Stimulated activated CD4-positive, alpha-beta T cell treated with anti-CD3 and anti-CD28 coated beads, Interleukin-1b, Interleukin-23, amount 100 ng/mL, for 4 hours (primary cell): ENCODE measurements around the gene RBBP5.

Source experiments
- DNase-seq, 2 donors: peaks; one replicate each; pipeline ENCODE4 v3.0.0-alpha.2; 2020; ENCODE audit warnings: low read depth in 2 of 2

The RBBP5 gene

DNA sequence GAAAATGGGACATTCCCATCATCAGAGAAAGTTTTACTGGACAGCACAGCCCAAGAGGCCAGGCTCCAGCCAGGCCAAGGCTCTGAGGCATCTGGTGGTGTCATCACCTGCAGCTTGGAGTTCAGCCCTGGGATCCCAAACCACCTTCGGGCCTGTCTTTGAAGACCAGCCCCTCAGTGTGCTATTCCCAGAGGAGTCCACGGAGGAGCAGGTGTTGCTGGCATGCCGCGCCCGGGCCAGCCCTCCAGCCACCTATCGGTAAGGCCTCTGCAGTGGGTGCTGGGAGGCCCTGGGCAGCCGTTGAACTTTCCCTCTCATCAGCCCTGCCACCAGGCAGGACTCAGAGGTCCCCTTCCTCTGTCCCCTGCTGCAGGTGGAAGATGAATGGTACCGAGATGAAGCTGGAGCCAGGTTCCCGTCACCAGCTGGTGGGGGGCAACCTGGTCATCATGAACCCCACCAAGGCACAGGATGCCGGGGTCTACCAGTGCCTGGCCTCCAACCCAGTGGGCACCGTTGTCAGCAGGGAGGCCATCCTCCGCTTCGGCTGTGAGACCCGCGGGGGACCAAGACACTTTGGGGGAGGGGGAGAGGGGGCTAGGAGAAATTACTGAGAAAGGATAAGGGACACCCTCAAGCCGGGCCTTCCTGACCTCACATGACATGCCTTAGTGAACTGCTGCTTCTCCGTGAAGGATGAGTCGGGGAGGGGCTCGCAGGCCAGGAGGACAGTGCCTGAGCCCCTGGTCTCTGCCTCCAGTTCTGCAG, 63.8 kb downstream of the RBBP5 start:
- no peak for DNase-seq

DNA sequence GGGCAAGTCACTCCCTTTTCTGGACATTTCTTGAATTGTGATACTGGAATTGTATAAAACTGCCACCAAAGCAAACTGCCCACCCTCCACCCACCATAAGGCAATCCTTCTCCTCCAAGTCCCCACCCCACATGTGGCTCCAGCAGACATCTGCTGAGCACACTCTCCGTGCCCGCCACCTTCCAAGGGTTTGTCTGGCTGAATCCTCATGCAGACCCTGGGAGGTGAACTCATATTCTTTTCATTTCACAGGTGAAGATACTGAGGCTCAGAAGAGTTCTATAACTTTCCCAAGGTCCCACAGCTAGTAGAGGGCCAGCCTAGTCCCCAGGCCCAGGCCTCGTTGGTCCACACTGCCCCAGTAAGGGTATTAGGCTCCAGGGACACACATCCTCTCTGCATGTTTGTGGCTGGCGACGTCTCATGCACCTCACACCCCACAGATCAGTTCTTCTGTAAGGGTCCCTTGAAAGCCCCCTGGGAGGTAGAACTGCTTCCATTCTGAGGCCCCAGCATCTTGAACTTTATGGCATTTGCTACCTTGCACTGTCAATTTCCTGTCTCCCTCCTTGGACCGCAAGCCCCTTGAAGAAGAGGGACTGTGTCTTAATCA, 64.7 kb downstream of the RBBP5 start:
- DNase-seq: no peak

DNA sequence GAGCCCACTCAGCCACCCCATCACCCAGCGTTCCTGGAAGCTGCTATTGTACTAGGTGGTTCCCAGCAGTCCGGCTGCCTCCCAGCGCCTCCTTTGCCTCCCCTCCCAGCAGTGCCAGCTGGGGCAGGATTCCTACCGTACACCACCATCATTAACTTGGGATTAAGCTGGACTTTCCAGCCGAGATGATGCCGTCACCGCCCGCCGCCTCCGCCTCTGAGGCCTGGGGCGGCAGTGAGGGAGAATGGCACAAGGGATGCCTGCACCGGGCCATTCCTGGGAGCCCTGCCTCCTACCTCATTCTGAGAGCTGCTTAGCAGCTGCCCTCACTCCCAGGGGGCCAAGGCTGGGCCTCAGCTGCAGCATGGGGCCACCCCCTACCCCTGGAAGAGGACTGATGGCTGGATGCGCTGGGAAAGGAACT, 65.6 kb downstream of the RBBP5 start:
- no peak for DNase-seq

DNA sequence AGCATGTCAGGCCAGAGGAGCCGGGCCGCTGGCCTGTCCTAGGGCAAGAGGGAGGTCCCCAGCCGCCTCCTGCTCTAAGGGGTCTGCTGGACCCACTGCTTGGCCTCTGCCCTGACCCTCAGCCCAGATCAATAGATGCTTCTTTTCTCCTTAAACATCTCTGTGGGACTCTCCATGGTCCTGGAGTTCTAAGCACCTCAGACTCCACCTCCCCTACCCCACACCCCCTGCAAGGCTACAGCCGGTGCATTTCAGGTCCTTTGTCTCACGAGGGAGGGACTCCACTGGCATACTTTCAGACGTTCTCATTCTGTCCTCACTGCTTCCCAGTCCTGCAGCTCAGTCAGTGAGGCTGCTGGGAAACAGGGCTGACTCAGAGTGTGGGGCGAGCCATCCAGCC, 67.8 kb downstream of the RBBP5 start:
- no peak for DNase-seq

DNA sequence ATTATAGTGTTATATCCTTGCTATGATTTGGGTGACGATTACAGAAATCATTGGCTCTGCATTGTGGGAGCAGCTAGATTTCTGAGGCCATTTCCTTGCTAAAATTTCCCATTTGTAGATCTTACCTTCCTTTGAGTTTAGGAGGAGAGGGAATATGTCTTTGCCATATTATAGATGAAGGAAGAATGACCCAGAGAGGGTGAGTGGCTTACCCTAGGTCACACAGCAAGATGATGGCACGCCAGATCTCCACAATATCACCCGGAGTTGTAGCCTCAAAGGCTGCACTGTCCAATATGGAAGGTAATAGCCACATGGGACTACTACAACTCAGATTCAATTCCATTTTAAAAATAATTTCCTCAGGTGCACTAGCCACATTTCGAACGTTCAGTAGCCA, 68.5 kb downstream of the RBBP5 start:
- no peak for DNase-seq

DNA sequence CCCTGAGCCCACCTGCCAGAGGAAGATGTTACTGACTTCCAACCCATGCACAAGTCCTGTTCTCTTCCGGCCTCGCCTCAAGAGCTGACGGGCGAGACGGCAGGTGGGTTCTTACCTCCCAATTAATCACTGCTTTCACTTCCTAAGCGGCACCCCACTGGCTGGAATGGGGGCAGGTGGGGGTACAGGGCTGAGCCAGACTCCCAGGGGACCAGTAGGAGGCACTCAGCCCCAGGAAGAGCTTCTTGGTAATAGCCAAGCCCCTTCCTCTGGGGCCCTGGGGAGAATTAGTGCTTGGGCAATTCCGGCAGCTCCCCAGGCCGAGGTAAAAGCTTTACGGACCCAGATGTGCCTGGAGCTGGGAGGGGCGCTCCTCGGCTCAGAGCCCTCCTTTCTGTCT, 69.1 kb downstream of the RBBP5 start:
- no peak for DNase-seq

DNA sequence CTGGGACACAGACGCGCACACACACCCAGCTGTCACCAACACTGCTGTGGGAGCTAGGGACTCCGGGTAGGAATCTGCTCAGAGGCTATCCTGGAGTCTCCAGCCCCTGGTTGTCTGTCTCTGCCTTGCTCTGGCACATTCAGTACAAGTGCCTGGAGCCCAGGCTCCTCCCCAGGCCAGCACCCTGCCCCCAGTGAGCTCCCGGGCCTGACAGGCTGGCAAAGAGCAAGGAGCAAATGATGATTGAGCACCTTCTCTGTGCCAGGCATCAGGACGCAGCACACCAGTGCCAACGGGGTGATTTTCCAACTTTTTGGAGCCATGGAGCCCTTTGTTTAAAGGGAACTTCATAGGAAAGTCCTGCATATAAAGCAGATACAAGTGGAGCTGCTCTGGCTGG, 72.3 kb downstream of the RBBP5 start:
- DNase-seq: no peak

DNA sequence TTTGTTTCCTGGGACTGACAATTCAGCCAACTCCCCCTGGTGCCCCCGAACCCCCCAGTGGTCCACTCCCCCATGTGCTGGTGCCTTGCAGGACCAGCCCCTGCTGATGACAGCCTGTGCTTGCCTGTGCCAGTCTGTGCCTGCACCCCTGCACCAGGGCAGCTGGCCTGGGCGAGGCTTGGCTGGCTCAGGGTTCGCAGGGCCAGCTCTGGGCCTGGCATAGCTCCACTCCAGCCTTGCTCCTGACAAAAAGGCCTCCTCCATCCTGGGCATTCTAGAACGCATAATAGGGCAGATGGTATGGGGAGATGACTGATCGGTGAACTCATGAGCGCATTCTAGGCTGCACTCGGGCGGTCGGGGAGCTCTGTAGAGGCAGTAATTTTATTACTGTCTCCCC, 73.4 kb downstream of the RBBP5 start:
- no peak for DNase-seq

DNA sequence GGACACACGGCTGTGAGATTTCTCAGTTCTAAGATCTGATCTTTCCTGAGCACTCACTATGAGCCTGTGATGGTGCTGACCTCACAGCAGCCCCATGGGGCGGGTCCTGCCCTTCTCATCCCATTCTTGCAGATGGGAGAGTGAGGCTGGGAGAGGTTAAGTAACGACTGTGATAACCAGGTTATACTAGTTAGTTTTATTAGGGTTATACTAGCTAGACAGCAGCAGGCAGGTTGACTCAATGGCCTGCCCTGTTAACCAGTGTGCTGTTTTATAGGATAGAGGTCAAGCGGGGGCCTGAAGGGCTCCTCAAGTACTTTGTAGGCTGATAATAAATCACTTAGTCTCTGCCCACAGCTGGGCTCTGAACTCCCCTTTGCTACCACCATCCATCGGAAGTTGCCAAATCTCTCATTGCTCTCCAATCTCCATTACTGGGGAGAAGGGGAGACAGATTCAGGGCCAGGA, 74.0 kb downstream of the RBBP5 start:
- DNase-seq: no peak

DNA sequence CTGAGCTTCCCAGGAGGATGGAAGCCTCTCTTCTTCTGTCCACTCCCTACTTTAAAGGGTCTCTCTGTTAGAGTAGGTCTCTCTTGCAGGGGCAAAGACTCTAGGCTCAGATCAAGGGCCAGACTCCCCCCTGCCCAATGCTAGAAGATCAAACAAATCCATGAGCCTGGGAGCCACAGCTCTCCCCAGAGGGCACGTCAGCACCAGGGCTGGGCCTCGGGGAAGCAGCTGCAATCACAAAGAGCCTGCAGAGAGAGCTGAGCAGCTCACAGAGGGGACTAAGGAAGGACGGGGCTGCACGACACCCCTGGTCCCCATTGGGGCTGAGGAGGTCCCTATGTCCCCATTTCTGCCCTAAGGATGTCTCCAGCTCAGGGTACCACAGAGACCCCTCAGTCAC, 74.9 kb downstream of the RBBP5 start:
- DNase-seq: no peak

DNA sequence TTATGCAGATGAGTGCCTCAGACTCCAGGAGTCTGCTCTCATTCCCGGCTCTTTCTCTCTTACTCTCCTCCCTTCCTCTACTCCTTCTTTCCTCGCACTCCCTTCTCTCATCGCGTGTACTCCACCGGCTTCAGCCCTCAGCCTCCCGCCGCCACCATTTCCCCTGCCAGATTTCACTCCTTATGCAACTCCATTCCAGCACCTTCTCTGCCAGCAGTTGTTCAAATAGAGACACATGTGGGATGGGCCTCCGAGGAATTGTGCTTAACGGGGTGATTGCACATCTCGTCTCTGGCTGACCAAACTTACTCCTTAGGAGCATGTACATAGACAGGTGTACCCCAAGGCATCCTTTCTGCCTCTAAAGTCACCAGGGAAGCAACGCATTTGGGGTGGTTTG, 76.6 kb downstream of the RBBP5 start:
- DNase-seq: no peak

DNA sequence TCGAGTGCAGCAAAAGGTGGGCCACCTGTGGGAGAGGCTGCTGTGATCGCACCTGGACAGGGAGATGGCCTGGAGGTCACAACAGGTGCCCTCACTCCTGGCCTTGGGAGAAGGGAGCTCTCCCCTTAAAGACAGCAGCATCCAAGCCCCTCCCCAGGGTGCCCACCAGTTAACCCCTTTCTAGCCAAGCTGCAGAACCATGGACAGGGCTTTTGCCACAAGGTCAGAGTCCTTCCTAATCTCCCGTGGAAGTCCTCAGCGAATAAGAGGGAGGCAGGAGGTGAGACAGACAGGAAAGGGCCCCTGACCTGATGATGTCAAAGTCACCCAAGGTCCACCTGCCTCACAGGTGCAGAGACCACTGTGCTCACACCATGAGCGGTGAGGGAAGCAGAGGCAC, 77.0 kb downstream of the RBBP5 start:
- no peak for DNase-seq

DNA sequence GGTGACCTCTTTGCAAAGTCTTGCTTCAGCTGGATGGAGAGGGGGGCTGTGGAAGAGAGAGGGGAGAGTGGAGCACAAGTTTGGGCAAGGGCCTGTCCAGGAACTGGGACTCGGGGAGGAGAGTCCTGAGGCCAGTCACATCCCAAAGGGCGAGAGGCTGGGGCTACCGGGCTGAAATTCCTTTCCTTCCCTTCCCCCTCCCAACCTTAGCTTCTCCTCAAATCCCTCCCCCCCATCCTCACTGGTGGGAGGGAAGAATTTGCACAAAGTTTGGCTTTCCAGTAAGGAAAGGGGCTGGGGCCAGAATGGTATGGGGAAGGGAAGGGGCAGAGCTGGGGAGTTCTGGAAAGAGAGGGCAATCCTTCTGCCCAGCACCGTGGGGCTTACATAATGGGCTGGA, 77.9 kb downstream of the RBBP5 start:
- DNase-seq: no peak

DNA sequence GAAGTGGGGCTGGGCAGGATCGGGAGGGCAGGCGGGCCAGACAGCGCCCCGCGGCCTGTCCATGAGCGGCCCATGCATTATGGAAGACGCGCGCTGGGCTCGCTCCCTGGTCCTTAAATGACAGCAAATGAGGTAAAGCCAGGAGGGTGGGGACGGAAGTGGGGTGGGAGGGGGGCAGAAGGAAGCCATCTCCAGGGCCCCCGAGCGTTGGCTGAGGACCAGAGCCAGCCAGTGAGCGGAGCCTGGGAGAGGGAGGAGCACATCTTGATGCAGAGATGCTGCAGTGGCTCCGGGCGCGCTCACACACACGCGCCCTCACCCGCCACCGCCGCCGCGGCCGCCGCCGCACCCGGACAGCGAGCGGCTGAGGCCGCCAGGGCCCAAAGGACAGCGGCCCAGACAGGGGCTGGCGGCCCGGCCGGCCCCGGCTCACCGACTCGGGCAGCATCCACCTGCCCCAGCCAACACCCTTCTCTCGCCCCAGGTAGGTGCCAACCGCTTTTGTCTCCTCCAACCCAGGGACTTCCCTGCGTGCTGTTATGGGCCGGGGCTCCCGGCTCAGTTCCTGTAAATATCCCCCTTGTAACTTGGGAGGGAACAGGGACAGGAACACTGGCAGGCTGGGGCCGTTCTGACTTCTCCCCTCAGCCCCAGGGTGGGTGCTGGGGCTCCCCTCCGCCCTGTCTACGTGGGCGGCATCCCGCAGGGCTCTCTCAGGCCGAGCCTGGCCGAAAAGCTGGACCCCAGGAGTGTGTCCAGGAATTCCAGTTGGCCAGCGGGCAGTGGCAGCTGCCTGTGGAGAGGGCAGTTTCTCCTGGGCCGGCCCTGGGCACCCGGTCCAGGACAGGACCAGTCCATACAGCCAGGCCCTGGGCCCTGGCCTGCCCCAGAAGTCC, 78.6 kb downstream of the RBBP5 start, which contains the start of gene CNTN2:
CNTN2 (plus strand) TSS at position 302 of the 896 bp plus-strand sequence. CDS start 9,974 bp downstream, outside the sequence.
- no peak for DNase-seq

DNA sequence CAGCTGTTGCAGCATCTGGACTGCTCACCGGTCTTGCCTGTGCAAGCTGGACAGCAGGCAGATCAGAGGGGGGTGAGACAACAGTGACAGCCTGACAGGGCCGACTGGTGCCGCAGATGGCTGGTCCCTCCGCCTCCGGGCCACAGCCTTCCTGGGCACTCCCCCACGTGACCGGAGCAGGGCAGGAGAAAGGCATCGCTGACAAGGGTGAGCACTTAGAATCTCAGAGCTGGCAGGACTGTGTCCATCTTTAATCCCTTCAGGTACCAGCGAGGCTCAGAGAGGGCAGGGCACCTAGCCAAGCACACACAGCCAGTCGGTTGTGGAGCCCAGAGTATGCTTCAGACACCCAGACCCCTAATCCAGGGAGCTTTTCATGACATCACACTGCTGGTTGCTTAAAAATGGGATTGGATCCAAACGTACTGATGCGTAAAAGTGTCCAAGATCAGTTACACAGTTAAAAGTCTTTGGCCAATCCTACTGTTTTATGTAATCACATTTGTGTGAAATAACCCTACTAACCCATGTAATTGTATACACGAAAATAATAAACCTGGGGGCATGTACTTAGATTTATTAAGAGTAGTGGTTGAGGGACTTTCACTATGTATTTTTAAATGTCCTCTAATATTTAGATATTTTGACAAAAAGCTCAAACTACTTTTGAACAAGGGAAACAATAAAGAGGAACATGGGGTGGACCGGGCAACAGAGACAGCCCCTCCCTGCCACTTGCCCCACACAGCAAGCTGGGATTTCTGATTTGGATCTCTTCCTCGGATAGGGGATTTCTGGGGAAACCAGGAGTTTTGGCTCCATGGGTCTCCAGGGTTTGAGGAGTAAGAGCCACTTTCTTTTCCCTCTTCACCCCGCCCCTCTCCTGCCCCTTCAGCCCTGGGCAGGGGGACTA, 79.5 kb downstream of the RBBP5 start:
- DNase-seq: no peak

DNA sequence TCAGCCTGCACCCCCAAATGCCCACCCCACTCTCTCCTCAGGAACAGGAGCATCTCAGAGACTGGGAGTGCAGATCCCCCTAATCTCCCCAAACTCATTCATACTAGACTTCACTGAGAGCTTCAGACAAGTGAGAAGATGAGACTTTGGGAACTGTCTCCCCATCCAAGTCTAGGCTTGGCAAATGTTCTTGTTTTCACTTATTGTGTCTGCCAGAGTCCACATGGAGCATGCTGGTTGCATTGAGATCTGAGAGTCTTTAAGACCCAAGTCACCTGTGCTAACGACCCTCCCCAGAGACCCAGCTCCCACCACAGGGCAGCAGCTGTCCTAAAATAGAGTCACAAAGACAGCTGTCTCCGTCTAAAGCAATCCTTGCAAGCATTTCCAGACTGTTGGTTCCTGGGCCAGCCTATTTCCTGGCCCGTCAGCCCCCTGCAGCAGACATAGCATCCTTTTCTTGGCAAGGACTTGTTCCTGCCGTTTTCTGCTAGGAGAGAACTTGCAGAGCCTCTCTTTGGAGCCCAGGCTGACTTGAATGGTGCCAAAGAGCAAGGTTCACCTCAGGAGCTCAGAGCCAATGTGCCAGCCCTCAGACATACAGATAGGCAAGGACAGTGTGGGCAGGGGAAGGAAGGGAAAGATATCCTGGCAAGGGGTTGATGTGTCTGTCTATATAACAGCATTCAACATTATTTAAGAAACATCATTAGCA, 80.6 kb downstream of the RBBP5 start:
- no peak for DNase-seq

DNA sequence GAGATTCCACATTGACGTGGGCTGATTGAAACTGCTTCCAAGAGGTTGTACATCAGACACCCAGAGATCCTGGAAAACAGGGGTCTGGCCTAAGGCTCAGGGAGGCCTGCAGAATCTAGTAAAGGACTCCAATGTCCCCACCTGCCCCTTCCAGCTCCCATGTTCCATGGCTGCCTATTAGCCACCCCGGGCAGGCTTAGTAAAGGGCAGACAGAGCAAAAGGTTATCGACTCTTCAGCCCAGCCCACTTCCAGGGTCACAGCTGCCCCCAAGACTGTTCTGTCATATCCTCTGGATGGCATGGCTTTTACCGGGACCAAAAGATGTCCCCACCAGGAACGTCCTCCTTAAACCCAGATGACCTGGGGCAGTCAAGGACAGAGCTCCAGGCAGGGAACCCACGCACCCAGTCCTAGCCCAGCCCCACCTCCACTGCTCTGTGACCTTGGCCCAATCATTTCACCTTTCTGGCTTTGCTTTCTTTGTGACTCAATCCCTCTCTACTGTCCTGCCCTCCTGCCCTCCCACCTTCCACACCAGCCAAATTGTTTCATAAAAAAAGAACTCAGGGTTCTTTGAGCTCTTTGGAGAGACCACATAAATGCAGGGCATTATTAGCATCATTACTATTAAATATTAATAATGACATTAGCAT, 83.5 kb downstream of the RBBP5 start:
- no peak for DNase-seq

DNA sequence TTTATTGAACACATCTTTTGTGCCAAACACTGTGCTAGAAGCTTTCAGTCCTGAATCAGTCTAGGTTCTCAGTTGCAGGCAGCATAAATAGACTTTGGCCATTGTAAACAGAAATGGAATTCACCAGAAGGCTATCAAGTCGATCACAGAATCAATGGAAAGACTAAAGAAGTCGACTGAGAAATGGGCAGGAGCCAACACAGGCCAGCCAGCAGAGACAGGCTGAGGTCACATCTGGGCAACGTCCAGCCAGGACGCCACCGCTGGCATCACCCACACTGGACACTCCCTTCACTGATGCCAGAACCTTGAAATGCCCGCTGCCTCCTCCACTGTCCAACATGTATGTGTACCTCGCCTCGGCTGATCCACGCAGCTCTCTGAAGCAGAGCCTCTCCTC, 84.2 kb downstream of the RBBP5 start:
- no peak for DNase-seq
